Activated naive CD4-positive, alpha-beta T cell treated with anti-CD3 and anti-CD28 coated beads, Interleukin-2, amount 10 ng/mL, durations not matched to agents 7 days and 5 days (primary cell): ENCODE data around the gene NDRG2.
A peak's percentile ranks its signal among the peaks of the same experiment; 100 is the strongest.

ENCODE experiments used
- CTCF ChIA-PET: fragments of 350-600 bp; sonication (Branson Sonifier 250); formaldehyde crosslinking; loops from one replicate; lab custom pipeline; 2021; ENCODE audit warnings: antibody characterized with exemption; lab: Charles Lee
- DNase-seq: peaks from one replicate; pipeline ENCODE4 v3.0.0-alpha.2; 2020
- H3K27ac Mint-ChIP-seq: one replicate; pipeline ENCODE4 v1.8.0; 2021; ENCODE audit warnings: mild to moderate bottlenecking, moderate library complexity, mixed read lengths
- H3K27me3 Mint-ChIP-seq: one replicate; pipeline ENCODE4 v1.8.0; 2021; ENCODE audit warnings: mild to moderate bottlenecking, mixed read lengths
- H3K36me3 Mint-ChIP-seq: one replicate; pipeline ENCODE4 v1.8.0; 2021; ENCODE audit warnings: mixed read lengths
- H3K4me1 Mint-ChIP-seq: one replicate; pipeline ENCODE4 v1.8.0; 2021; ENCODE audit warnings: mixed read lengths
- H3K4me3 Mint-ChIP-seq: one replicate; pipeline ENCODE4 v1.8.0; 2021; ENCODE audit warnings: mild to moderate bottlenecking, moderate library complexity, mixed read lengths
- H3K9me3 Mint-ChIP-seq: one replicate; pipeline ENCODE4 v1.8.0; 2021; ENCODE audit warnings: mixed read lengths

NDRG2 gene

GRCh38 chr14:21036751-21037150 lies 11.9 kb upstream of the NDRG2 start:
- Mint-ChIP-seq H3K27ac (no peak overlapping the region), H3K4me1 (no peaks in the 10 kb centered on the region), H3K4me3 (no peak overlapping the region), H3K9me3 (no peaks in the 10 kb centered on the region), H3K27me3 (peaks cover 48% of the 10 kb centered on the region), H3K36me3 (no peaks in the 10 kb centered on the region)
- CTCF ChIA-PET, result interaction anchor here (0.9 to 8.2 kb wide), 4 partner anchors 10 to 56 kb away, joined by 4 to 67 read pairs (median 6); no protein-coding TSS in a partner anchor
- no peak for DNase-seq

- Mint-ChIP-seq H3K27ac (no peak within 1 kb of the TSS), H3K4me3 (no peak within 1 kb of the TSS), H3K27me3 (peaks cover 59% of the 10 kb centered on the region), H3K36me3 (no peaks in the 10 kb centered on the region), H3K4me1 (no peaks in the 10 kb centered on the region), H3K9me3 (no peaks in the 10 kb centered on the region)
- no peak for DNase-seq
- CTCF ChIA-PET, result interaction anchor here (8.2 kb wide), 1 partner anchor 19 kb away, joined by 67 read pairs; no protein-coding TSS in a partner anchor
Observed at GRCh38 chr14:21034707-21035106, 9.8 kb upstream of the NDRG2 start, which contains the start of gene RNASE13. TSS of gene RNASE13 (minus strand) at chr14:21034807. CDS start at chr14:21034288, 519 bp downstream.

GRCh38 chr14:21033133-21033698 lies 8.4 kb upstream of the NDRG2 start:
- Mint-ChIP-seq H3K9me3 (no peaks in the 10 kb centered on the region), H3K27me3 (peaks cover 47% of the 10 kb centered on the region), H3K36me3 (no peaks in the 10 kb centered on the region), H3K27ac (no peak overlapping the region), H3K4me3 (no peak overlapping the region), H3K4me1 (no peaks in the 10 kb centered on the region)
- CTCF ChIA-PET, result interaction anchor here (3.2 to 8.2 kb wide), 2 partner anchors 17 to 71 kb away, joined by 13 to 67 read pairs; no protein-coding TSS in a partner anchor
- DNase-seq, result no peak

GRCh38 chr14:21032326-21033132 lies 7.7 kb upstream of the NDRG2 start:
- no peaks in the 10 kb centered on the region for H3K36me3 Mint-ChIP-seq
- no peaks in the 10 kb centered on the region for H3K9me3 Mint-ChIP-seq
- no peak overlapping the region for H3K4me3 Mint-ChIP-seq
- no peak for DNase-seq
- H3K27ac Mint-ChIP-seq, result no peak overlapping the region
- peaks cover 47% of the 10 kb centered on the region for H3K27me3 Mint-ChIP-seq
- CTCF ChIA-PET, result interaction anchor here (1.0 to 8.2 kb wide), 4 partner anchors 8 to 72 kb away, joined by 3 to 67 read pairs (median 8); no protein-coding TSS in a partner anchor
- H3K4me1 Mint-ChIP-seq, result no peaks in the 10 kb centered on the region

- no peak overlapping the region for H3K4me3 Mint-ChIP-seq
- DNase-seq, result no peak
- no peak overlapping the region for H3K27ac Mint-ChIP-seq
- CTCF ChIA-PET, result interaction anchor here (8.2 kb wide), 1 partner anchor 14 kb away, joined by 67 read pairs; no protein-coding TSS in a partner anchor
- no peaks in the 10 kb centered on the region for H3K36me3 Mint-ChIP-seq
- no peaks in the 10 kb centered on the region for H3K9me3 Mint-ChIP-seq
- peaks cover 54% of the 10 kb centered on the region for H3K27me3 Mint-ChIP-seq
- no peaks in the 10 kb centered on the region for H3K4me1 Mint-ChIP-seq
Observed at GRCh38 chr14:21030531-21030930, 5.7 kb upstream of the NDRG2 start.

GRCh38 chr14:21029917-21030316 lies 5.1 kb upstream of the NDRG2 start, which contains the start of gene TPPP2:
TSS of gene TPPP2 (plus strand) at chr14:21030217. CDS start at chr14:21030582, 365 bp downstream.
- Mint-ChIP-seq H3K4me1 (no peaks in the 10 kb centered on the region), H3K27ac (no peak within 1 kb of the TSS), H3K27me3 (peaks cover 54% of the 10 kb centered on the region), H3K9me3 (no peaks in the 10 kb centered on the region), H3K4me3 (no peak within 1 kb of the TSS), H3K36me3 (no peaks in the 10 kb centered on the region)
- CTCF ChIA-PET, result interaction anchor here (1.3 to 8.2 kb wide), 2 partner anchors 11 to 14 kb away, joined by 4 to 67 read pairs; no protein-coding TSS in a partner anchor
- no peak for DNase-seq

GRCh38 chr14:21026988-21027315 lies 2.1 kb upstream of the NDRG2 start:
- peaks cover 66% of the 10 kb centered on the region for H3K27me3 Mint-ChIP-seq
- no peaks in the 10 kb centered on the region for H3K36me3 Mint-ChIP-seq
- CTCF ChIA-PET, result interaction anchor here (1.3 to 1.6 kb wide), 2 partner anchors 9 to 12 kb away, joined by 3 to 5 read pairs; no protein-coding TSS in a partner anchor
- no peaks in the 10 kb centered on the region for H3K9me3 Mint-ChIP-seq
- H3K4me3 Mint-ChIP-seq, result no peak overlapping the region
- peaks cover 13% of the 10 kb centered on the region for H3K4me1 Mint-ChIP-seq
- no peak for DNase-seq
- H3K27ac Mint-ChIP-seq, result no peak overlapping the region

GRCh38 chr14:21026274-21026987 lies 1.6 kb upstream of the NDRG2 start:
- H3K4me1 Mint-ChIP-seq, result peaks cover 13% of the 10 kb centered on the region
- H3K27ac Mint-ChIP-seq, result peak overlapping the region; percentile 29
- CTCF ChIA-PET, result interaction anchor here (0.8 to 1.6 kb wide), 4 partner anchors 10 to 77 kb away, joined by 3 to 5 read pairs (median 4); no protein-coding TSS in a partner anchor
- peak overlapping the region; percentile 11 for H3K4me3 Mint-ChIP-seq
- H3K9me3 Mint-ChIP-seq, result no peaks in the 10 kb centered on the region
- peaks cover 66% of the 10 kb centered on the region for H3K27me3 Mint-ChIP-seq
- DNase-seq, result no peak
- no peaks in the 10 kb centered on the region for H3K36me3 Mint-ChIP-seq

- no peaks in the 10 kb centered on the region for H3K9me3 Mint-ChIP-seq
- peaks cover 68% of the 10 kb centered on the region for H3K27me3 Mint-ChIP-seq
- DNase-seq, result peak; percentile 27
- peak overlapping the region; percentile 75 for H3K4me3 Mint-ChIP-seq
- H3K27ac Mint-ChIP-seq, result no peak overlapping the region
- peaks cover 13% of the 10 kb centered on the region for H3K4me1 Mint-ChIP-seq
- CTCF ChIA-PET, result interaction anchor here (0.8 to 1.6 kb wide), 5 partner anchors 11 to 77 kb away, joined by 3 to 5 read pairs (median 4); no protein-coding TSS in a partner anchor
- H3K36me3 Mint-ChIP-seq, result no peaks in the 10 kb centered on the region
Observed at GRCh38 chr14:21025371-21026273, 761 bp upstream of the NDRG2 start.

- Mint-ChIP-seq H3K36me3 (no peaks in the 10 kb centered on the region), H3K9me3 (no peaks in the 10 kb centered on the region), H3K27me3 (peaks cover 62% of the 10 kb centered on the region), H3K27ac (no peak overlapping the region), H3K4me3 (peak overlapping the region; percentile 75), H3K4me1 (peaks cover 13% of the 10 kb centered on the region)
- CTCF ChIA-PET, result interaction anchor here (0.6 to 1.7 kb wide), 5 partner anchors 9 to 81 kb away, joined by 3 to 13 read pairs (median 4); no protein-coding TSS in a partner anchor
- peak; percentile 25 for DNase-seq
Observed at GRCh38 chr14:21023817-21024584, 860 bp downstream of the NDRG2 start.

GRCh38 chr14:21023174-21023573 lies 1.7 kb downstream of the NDRG2 start:
- DNase-seq, result no peak
- no peaks in the 10 kb centered on the region for H3K9me3 Mint-ChIP-seq
- CTCF ChIA-PET, result interaction anchor here (1.4 to 1.7 kb wide), 3 partner anchors 8 to 81 kb away, joined by 3 to 13 read pairs (median 5); no protein-coding TSS in a partner anchor
- H3K36me3 Mint-ChIP-seq, result no peaks in the 10 kb centered on the region
- peaks cover 13% of the 10 kb centered on the region for H3K4me1 Mint-ChIP-seq
- no peak overlapping the region for H3K27ac Mint-ChIP-seq
- H3K27me3 Mint-ChIP-seq, result peaks cover 62% of the 10 kb centered on the region
- H3K4me3 Mint-ChIP-seq, result no peak overlapping the region

GRCh38 chr14:21022686-21023085 lies 2.2 kb downstream of the NDRG2 start:
- H3K4me3 Mint-ChIP-seq, result no peak overlapping the region
- peaks cover 13% of the 10 kb centered on the region for H3K4me1 Mint-ChIP-seq
- peaks cover 62% of the 10 kb centered on the region for H3K27me3 Mint-ChIP-seq
- no peaks in the 10 kb centered on the region for H3K9me3 Mint-ChIP-seq
- H3K36me3 Mint-ChIP-seq, result no peaks in the 10 kb centered on the region
- H3K27ac Mint-ChIP-seq, result no peak overlapping the region
- DNase-seq, result no peak
- CTCF ChIA-PET, result interaction anchor here (1.4 to 1.7 kb wide), 2 partner anchors 8 to 17 kb away, joined by 5 to 13 read pairs; no protein-coding TSS in a partner anchor
